GM18909 (cell line): Measurements from ENCODE around the gene DDT.
"Not testable (repeated sequence)": the region's sequence is repeated elsewhere in the genome, so short reads cannot be mapped to it uniquely, and the experiment has no call there.

ENCODE experiments used
- ATAC-seq: cut with Tn5 transposase; IDR thresholded peaks from one replicate; pipeline ENCODE4 v1.9.1; 2021; ENCODE audit warnings: mild to moderate bottlenecking; ENCODE audit not compliant: unreplicated experiment, poor library complexity

Gene DDT

DNA sequence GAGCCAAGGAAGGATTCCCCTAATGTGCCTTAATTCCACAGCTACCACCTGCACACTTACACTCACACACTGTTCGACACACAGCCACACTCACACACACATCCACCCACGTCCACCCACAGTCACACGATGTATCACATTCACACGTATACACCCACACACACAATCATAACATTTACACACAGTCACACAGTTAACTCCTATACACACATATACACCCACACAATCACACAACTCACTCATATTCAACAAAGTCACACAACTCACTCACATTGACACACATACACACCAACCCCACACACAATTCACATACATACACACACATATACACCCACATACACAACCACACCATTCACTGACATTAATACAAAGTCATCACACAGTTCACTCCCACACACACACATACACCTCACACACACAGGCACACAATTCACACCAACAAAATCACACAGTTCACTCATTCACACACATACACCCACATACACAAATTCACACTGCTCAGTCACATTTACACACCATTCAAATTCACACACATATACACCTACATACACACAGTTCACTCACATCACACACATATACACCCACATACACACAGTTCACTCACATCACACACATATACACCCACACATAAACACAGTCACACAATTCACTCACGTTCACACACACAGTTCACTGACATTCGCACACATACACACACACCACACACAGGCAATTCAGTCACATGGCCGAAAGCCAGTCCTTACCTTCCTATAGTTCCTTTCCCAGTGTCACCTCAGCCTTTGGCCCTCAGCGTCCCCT lies 19.8 kb downstream of the DDT start:
- not testable (repeated sequence) for ATAC-seq

DNA sequence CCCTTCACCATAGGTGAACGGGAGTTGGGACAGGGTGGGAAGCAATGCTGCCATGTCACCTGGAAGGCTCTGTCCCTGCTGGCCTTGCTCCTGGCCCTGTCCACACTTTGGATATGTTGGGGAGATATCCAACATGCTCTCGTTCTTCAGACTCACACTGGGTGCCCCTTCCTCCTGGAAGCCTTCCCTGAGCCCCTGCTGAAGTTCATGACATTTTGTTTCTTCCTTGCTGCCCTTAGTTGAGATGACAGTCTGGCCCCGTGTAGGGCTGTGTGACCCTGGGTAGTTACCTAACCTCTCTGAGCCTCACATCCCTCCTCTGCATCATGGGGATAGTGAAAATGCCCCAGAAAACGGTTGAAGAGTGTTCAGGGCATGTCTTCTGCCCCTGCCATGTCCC lies 20.8 kb downstream of the DDT start:
- ATAC-seq, result not testable (repeated sequence)

DNA sequence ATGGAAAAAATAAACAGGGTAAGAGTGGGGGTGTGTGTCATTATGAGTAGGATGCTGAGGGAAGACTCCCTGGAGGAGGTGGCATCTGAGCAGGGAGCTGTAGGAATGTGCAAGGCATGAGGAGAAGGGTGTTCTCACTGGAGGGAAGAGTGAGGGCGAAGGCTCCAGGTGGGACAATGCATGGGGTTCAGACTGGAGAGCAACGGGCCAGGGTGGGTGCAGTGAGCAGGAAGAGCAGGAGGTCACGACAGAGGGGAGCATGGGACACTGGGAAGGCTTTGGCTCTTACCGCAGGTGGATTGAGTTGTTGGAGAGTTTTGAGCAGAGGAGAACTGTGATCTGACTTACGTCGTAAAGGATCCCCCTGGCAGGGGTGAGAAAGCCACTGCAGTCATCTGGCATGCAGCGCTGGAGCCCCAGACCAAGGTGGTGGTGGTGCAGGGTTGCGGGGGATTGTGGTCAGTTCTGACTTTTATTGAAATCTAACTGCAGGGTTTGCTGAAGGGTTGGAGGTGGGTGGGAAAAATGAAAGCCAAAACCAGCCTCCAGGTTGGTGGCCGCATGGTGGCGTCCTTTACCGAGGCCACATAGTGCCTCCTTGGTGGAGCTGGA lies 21.3 kb downstream of the DDT start:
- not testable (repeated sequence) for ATAC-seq

DNA sequence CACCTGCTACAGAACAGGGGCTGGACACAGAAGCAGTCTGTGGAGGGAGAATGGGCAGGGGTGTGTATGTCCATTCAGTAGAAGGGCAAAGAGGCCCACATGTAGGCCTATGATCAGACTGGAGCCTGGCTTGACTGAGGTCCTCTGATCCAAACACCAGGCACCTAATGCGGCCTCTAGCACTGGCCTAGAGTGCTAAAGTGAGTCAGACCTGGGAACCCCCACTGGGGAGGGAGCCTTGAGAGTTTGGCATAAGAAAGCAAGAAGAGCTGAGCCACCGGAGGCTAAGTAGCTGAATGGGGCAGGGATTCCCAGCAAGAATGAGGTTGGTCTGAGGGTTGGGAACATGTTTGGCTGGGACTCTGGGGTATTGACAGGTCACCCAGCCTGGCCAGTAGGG lies 22.9 kb downstream of the DDT start:
- not testable (repeated sequence) for ATAC-seq

DNA sequence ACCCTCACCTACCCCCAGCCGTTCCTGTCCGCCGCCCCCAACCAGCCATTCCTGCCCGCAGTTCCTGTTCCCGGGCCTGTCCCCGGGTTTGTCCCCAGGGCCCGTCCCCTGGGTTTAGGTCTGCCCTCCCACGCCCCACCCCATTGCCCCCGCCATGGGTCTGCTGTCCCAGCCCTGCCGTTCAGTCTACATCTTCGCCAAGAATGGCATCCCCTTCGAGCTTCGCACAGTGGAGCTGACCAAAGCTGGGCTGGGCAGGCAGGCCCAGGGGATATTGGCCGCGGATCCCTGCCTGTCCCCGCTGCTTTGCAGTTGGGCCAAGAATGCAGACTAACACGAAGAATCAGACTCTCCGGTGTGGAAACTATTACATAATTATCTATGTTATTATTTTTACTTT lies 24.5 kb downstream of the DDT start:
- ATAC-seq, result not testable (repeated sequence)

DNA sequence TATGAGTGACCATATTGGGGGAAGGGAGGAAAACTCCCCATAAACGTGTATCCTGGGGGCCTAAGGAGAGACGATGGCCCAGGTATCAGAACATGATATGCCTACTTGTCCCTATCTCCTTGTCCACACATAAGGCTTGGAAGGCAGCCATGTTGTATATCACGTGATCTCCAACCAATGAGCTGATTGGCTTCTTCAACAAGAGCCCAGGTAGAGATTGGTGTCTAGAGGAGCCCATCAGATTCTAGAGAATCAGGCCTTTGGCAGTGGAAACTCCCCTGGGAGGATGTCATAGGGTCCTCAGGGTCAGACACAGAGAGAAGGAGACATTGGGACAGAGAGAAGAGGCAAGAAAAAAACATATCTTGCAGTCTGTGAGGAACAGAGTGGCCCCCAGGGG lies 26.9 kb downstream of the DDT start:
- not testable (repeated sequence) for ATAC-seq

DNA sequence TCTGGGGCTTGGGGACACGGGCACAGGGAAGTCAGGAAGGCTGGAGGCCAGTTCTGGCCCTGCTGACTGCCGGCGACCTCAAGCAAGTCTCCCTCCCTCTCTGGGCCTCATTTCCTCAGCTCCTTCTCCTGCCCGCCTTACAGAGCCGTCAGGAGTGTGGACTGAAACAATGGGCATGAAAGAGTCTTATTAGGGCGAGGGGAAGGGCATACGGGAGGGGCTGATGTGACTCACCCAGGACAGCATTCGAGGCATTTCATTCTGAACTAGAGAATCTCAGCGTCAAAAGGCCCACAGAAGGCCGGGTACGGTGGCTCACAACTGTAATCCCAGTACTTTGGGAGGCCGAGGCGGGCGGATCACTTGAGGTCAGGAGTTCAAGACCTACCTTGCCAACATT lies 34.1 kb downstream of the DDT start:
- ATAC-seq, result not testable (repeated sequence)

DNA sequence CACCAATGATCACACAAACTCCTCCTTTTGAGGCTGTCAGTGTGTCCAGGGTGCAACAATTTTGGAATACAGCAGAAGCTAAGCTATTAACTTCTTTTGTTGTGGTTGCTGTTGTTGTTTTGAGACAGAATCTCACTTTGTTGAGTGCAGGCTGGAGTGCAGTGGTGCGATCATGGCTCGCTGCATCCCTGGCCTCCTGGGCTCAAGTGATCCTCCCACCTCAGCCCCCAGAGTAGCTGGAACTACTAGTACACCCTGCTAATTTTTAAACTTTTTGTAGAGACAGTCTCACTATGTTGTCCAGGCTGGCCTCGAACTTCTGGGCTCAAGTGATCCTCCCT lies 35.3 kb downstream of the DDT start:
- no peak for ATAC-seq

DNA sequence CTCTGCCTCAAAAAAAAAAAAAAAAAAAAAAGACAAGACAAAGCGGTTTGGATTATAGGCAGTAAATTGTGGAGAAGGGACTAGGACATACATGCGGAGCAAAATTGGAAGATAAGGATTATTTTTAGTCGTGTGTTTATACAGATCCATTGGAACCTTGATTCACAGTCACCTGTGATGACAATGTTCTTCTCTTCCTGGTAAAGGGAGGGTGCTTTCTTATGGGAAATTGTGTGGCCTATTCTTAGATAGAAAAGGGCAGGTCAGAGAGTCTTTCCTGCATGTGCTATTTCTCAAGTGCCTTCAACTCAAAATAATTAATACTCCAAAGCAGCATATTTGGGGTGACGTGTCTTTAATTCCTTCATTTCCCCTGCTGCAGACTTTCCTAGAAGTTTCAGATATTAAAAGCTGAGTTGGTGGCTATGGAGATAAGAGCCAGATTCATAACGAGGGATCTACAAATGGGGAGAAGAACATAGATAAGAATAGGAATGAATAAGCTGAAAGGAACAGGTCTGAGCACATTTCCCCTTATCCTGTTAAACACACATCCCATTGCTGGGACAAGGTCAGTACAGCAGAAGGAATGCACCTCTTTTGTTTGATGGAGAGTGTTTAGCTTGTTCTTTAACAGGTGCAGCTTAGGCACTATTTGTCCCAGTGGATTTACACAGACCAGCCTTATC lies 35.8 kb downstream of the DDT start:
- ATAC-seq, result no peak

DNA sequence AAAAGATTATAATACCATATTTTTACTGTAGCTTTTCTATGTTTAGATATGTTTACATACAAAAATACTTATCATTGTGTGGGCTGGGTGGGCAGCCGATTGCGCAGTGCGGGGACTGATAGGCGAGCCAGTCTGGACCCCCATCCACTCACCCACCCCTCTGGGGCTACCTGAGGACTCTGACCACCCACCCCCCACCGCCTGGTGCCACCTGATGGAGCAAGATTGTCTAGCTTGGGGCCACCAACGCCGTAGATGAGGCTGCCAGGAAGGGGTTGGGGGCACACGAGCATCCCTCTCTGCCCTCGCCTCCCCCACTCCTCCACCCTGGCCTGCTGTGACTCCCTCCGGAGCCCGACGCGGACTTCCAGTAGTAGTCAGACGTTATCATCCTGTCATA lies 47.7 kb downstream of the DDT start:
- ATAC-seq, result no peak

DNA sequence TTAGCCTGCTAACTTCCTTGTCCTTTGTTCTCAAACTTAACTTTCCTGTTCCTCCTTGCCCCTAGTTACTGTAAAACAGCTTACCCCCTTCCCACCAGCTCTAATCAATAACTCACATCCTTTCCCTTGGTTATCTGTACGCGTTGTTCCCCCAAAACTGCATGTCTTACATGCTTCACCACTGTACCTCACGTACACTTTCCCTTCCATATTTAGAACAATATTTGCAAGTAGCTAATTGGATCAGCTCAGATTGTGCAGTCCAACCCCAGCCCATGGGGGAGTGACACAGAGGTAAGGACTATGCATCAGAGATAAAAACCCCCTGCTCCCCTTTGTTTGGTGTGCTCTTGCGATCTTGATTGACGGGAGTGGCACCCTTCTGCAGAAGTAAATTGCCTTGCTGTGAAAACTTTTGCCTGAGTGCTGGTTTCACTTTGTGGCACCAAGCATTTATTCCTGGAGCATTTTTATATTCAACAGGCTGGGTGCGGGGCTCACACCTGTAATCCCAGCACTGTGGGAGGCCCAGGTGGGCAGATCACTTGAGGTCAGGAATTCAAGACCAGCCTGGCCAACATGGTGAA lies 49.1 kb downstream of the DDT start:
- no peak for ATAC-seq

DNA sequence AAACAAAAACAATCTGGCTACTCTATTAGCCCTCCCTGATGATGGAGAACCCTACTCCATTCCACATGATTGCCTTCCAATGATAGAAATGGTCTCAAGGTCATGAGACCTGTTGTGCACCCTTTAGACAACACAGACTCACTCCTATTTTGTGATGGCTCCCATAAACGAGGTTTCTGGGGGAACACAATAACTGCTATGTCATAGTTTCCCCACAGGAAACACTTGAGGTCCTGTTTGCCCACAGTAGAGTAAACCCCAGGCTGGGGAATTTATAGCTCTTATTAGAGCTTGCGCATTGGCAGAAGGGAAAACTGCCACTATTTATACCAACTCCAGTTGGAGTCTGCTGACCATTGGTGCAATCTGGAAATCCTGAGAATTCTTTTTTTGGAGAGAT lies 51.3 kb downstream of the DDT start:
- ATAC-seq, result no peak

DNA sequence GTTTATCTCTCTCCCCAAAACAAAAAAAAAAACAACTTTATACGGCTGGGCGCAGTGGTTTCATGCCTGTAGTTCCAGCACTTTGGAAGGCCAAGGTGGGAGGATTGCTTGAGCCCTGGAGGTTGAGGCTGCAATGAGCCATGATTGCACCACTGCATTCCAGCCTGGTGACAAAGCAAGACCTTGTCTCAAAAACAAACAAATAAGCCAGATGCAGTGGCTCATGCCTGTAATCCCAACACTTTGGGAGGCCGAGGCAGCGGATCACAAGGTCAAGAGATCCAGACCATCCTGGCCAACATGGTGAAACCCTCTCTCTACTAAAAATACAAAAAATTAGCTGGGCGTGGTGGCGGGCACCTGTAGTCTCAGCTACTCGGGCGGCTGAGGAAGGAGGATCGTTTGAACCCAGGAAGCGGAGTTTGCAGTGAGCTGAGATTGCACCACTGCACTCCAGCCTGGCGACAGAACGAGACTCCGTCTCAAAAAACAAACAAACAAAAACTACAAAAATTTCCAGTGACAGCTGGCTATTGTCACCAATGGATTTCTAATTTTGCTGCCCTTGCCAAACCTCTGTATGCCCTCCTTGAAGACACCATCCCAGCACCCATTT lies 52.5 kb downstream of the DDT start:
- not testable (repeated sequence) for ATAC-seq
